GM23338 (cell line): ENCODE data around the gene VSIG10. TPM values are rescaled to one million over a fixed set of nuclear protein-coding genes. Genes with fewer than 3 reads are reported as not detected.

Source experiments
- ATAC-seq: fragments of 200-7000 bp; cut with Tn5 transposase; 3 replicates; pipeline ENCODE4 v1.9.1; 2020
- DNase-seq: peaks from one replicate; pipeline ENCODE4 v3.0.0-alpha.2; 2015; ENCODE audit warnings: low spot score
- H2AFZ ChIP-seq: fragments of 200-600 bp; sonication (generic); 2 replicates; pipeline ENCODE4 v1.8.0; 2016; ENCODE audit warnings: antibody characterized with exemption, mild to moderate bottlenecking, moderate library complexity
- H3F3A ChIP-seq: fragments of 200-600 bp; sonication (generic); replicated peaks from 2 replicates; pipeline ENCODE4 v1.8.0; 2017; ENCODE audit warnings: antibody characterized with exemption, mixed run types, low read depth
- H3K27ac ChIP-seq: fragments of 200-600 bp; sonication (generic); 2 replicates; pipeline ENCODE4 v1.6.1; 2016; ENCODE audit warnings: low read depth
- H3K27me3 ChIP-seq: fragments of 200-600 bp; sonication (generic); 2 replicates; pipeline ENCODE4 v1.8.0; 2016; ENCODE audit warnings: mild to moderate bottlenecking, mixed run types, moderate library complexity; ENCODE audit not compliant: insufficient read depth
- H3K36me3 ChIP-seq: fragments of 200-600 bp; sonication (generic); 2 replicates; pipeline ENCODE4 v1.8.0; 2016; ENCODE audit warnings: mild to moderate bottlenecking; ENCODE audit not compliant: insufficient read depth
- H3K4me1 ChIP-seq: fragments of 200-600 bp; sonication (generic); 2 replicates; pipeline ENCODE4 v1.8.0; 2016; ENCODE audit warnings: mild to moderate bottlenecking, moderate library complexity; ENCODE audit not compliant: insufficient read depth
- H3K4me2 ChIP-seq: fragments of 200-600 bp; sonication (generic); 2 replicates; pipeline ENCODE4 v1.7.1; 2017; ENCODE audit warnings: mixed run types
- H3K4me3 ChIP-seq: fragments of 200-600 bp; sonication (generic); 2 replicates; pipeline ENCODE4 v1.6.1; 2016; ENCODE audit warnings: mixed run types
- H3K79me2 ChIP-seq: fragments of 200-600 bp; sonication (generic); replicated peaks from 2 replicates; pipeline ENCODE4 v1.8.0; 2017; ENCODE audit warnings: mild to moderate bottlenecking; ENCODE audit not compliant: insufficient read depth
- H3K9me2 ChIP-seq: fragments of 200-600 bp; sonication (generic); 2 replicates; pipeline ENCODE4 v1.8.0; 2017; ENCODE audit not compliant: insufficient read depth
- H4K20me1 ChIP-seq: fragments of 200-600 bp; sonication (generic); replicated peaks from 2 replicates; pipeline ENCODE4 v1.8.0; 2017; ENCODE audit warnings: mild to moderate bottlenecking; ENCODE audit not compliant: insufficient read depth
- H3K27ac Mint-ChIP-seq: 2 replicates; pipeline ENCODE4 v1.8.0; 2020; ENCODE audit warnings: inconsistent platforms, mild to moderate bottlenecking, moderate library complexity, mixed read lengths
- H3K27me3 Mint-ChIP-seq: 3 replicates; pipeline ENCODE4 v1.8.0; 2022; ENCODE audit warnings: low read depth, mild to moderate bottlenecking, moderate library complexity, mixed read lengths, inconsistent platforms; ENCODE audit not compliant: insufficient read depth, poor library complexity
- H3K36me3 Mint-ChIP-seq: 3 replicates; pipeline ENCODE4 v1.8.0; 2021; ENCODE audit warnings: low read depth, mild to moderate bottlenecking, inconsistent platforms, moderate library complexity, mixed read lengths
- H3K4me1 Mint-ChIP-seq: 3 replicates; pipeline ENCODE4 v1.8.0; 2020; ENCODE audit warnings: mild to moderate bottlenecking, inconsistent platforms, mixed read lengths
- H3K4me3 Mint-ChIP-seq: 3 replicates; pipeline ENCODE4 v1.8.0; 2021; ENCODE audit warnings: moderate library complexity, mild to moderate bottlenecking, inconsistent platforms, mixed read lengths
- H3K9me3 Mint-ChIP-seq: 3 replicates; pipeline ENCODE4 v1.8.0; 2020; ENCODE audit warnings: moderate library complexity, mild to moderate bottlenecking, inconsistent platforms, mixed read lengths
- CREB1 ChIP-seq: fragments of 250-450 bp; sonication (Bioruptor Pico); IDR thresholded peaks from 2 replicates; pipeline ENCODE4 v1.5.0; 2020; ENCODE audit warnings: low read depth, mild to moderate bottlenecking, moderate library complexity
- EZH2 ChIP-seq: fragments of 200-600 bp; sonication (generic); IDR thresholded peaks from one replicate; pipeline ENCODE4 v1.8.0; 2017; ENCODE audit warnings: antibody characterized with exemption, mild to moderate bottlenecking, low read depth; ENCODE audit not compliant: unreplicated experiment
- EZH2phosphoT487 ChIP-seq: fragments of 200-600 bp; sonication (generic); IDR thresholded peaks from one replicate; pipeline ENCODE4 v1.8.1; 2018; ENCODE audit warnings: antibody characterized with exemption; ENCODE audit not compliant: unreplicated experiment
- JUNB ChIP-seq: IDR thresholded peaks from one replicate; pipeline ENCODE4 v1.6.1; 2016; ENCODE audit warnings: antibody characterized with exemption; ENCODE audit not compliant: unreplicated experiment
- NANOG ChIP-seq: IDR thresholded peaks from 2 replicates; pipeline ENCODE4 v1.6.1; 2016; ENCODE audit warnings: antibody characterized with exemption, borderline replicate concordance
- POLR2AphosphoS5 ChIP-seq: IDR thresholded peaks from 2 replicates; pipeline ENCODE4 v1.6.1; 2016; ENCODE audit warnings: antibody characterized with exemption, low read depth
- STAT1 ChIP-seq: IDR thresholded peaks from one replicate; pipeline ENCODE4 v1.6.1; 2016; ENCODE audit warnings: antibody characterized with exemption; ENCODE audit not compliant: unreplicated experiment
- ZNF114 ChIP-seq: fragments of 250-450 bp; sonication (Bioruptor Pico); IDR thresholded peaks from 2 replicates; pipeline ENCODE4 v1.5.0; 2020; ENCODE audit warnings: mild to moderate bottlenecking, moderate library complexity
- ZNF331 ChIP-seq: fragments of 250-450 bp; sonication (Bioruptor Pico); IDR thresholded peaks from 2 replicates; pipeline ENCODE4 v1.5.0; 2020; ENCODE audit warnings: low read depth, mild to moderate bottlenecking, moderate library complexity
- polyA plus RNA-seq: library from polyadenylated mRNA; unstranded; fragments of >200 nt; fragmentation: Nextera tagmentation; extraction: Ambion mirVana; gene quantifications from 2 replicates; pipeline ENCODE4 v1.2.1, GENCODE V29; 2016
- total RNA-seq: library from RNA; depleted of rRNA; stranded (reverse); fragments of >200 nt; shearing (Covaris generic); gene quantifications from 2 replicates; pipeline ENCODE4 v1.2.3, GENCODE V29; 2014
- TF ChIP-seq, protein P1 (sequence below): IDR thresholded peaks from 2 replicates; pipeline ENCODE4 v1.6.1; 2016; ENCODE audit warnings: antibody characterized with exemption
- TF ChIP-seq, protein P2 (sequence below), 2 experiments: fragments of 200-600 bp in 1 of 2; sonication (generic) in 1 of 2; conservative IDR thresholded peaks; 2 replicates each; pipeline versions ENCODE4 v1.5.1 to v1.6.1; 2016 to 2017; ENCODE audit warnings: antibody characterized with exemption in 2 of 2, low read depth in 2 of 2, mild to moderate bottlenecking in 2 of 2, moderate library complexity in 1 of 2
- TF ChIP-seq, protein P3 (sequence below): IDR thresholded peaks from one replicate; pipeline ENCODE4 v1.6.1; 2018; ENCODE audit warnings: antibody characterized with exemption; ENCODE audit not compliant: unreplicated experiment

The VSIG10 gene
- total and polyA plus RNA-seq, 2 experiments from 2014 or later, result 52.1 to 98.5 TPM

DNA sequence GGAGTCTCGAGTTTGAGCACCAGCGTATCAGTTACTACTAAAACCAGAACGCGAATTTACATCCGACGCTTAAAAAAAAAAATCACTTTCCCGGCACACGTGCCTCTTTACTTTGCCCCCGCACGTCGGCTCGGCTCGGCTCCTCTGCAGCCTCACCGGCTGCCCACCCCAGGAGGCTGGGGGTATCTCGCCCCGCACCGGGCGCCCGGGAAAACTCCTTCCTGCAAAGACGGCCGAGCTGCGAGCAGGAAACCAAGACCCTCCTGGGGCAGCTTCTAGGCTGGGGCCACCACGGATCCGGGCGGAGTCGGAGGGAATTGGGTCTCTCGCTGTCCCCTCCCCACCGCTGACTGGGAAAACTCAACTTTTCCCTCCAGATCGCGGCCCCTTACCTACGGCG, 610 bp downstream of the VSIG10 start (continued):
- TF ChIP-seq, protein P1, sequence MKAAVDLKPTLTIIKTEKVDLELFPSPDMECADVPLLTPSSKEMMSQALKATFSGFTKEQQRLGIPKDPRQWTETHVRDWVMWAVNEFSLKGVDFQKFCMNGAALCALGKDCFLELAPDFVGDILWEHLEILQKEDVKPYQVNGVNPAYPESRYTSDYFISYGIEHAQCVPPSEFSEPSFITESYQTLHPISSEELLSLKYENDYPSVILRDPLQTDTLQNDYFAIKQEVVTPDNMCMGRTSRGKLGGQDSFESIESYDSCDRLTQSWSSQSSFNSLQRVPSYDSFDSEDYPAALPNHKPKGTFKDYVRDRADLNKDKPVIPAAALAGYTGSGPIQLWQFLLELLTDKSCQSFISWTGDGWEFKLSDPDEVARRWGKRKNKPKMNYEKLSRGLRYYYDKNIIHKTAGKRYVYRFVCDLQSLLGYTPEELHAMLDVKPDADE, result no peak
- TF ChIP-seq NANOG (no peak), EZH2 (no peak), POLR2AphosphoS5 (no peak), EZH2phosphoT487 (no peak), ZNF114 (CRISPR knock-in tag) (no peak), STAT1 (no peak), CREB1 (CRISPR knock-in tag) (no peak)
- TF ChIP-seq, protein P2, sequence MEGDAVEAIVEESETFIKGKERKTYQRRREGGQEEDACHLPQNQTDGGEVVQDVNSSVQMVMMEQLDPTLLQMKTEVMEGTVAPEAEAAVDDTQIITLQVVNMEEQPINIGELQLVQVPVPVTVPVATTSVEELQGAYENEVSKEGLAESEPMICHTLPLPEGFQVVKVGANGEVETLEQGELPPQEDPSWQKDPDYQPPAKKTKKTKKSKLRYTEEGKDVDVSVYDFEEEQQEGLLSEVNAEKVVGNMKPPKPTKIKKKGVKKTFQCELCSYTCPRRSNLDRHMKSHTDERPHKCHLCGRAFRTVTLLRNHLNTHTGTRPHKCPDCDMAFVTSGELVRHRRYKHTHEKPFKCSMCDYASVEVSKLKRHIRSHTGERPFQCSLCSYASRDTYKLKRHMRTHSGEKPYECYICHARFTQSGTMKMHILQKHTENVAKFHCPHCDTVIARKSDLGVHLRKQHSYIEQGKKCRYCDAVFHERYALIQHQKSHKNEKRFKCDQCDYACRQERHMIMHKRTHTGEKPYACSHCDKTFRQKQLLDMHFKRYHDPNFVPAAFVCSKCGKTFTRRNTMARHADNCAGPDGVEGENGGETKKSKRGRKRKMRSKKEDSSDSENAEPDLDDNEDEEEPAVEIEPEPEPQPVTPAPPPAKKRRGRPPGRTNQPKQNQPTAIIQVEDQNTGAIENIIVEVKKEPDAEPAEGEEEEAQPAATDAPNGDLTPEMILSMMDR (conservative IDR thresholded peaks at IDR 0.05; ENCODE audit: low read depth in 2 of 2), result no peak
- TF ChIP-seq, protein P3, sequence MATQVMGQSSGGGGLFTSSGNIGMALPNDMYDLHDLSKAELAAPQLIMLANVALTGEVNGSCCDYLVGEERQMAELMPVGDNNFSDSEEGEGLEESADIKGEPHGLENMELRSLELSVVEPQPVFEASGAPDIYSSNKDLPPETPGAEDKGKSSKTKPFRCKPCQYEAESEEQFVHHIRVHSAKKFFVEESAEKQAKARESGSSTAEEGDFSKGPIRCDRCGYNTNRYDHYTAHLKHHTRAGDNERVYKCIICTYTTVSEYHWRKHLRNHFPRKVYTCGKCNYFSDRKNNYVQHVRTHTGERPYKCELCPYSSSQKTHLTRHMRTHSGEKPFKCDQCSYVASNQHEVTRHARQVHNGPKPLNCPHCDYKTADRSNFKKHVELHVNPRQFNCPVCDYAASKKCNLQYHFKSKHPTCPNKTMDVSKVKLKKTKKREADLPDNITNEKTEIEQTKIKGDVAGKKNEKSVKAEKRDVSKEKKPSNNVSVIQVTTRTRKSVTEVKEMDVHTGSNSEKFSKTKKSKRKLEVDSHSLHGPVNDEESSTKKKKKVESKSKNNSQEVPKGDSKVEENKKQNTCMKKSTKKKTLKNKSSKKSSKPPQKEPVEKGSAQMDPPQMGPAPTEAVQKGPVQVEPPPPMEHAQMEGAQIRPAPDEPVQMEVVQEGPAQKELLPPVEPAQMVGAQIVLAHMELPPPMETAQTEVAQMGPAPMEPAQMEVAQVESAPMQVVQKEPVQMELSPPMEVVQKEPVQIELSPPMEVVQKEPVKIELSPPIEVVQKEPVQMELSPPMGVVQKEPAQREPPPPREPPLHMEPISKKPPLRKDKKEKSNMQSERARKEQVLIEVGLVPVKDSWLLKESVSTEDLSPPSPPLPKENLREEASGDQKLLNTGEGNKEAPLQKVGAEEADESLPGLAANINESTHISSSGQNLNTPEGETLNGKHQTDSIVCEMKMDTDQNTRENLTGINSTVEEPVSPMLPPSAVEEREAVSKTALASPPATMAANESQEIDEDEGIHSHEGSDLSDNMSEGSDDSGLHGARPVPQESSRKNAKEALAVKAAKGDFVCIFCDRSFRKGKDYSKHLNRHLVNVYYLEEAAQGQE, result no peak

DNA sequence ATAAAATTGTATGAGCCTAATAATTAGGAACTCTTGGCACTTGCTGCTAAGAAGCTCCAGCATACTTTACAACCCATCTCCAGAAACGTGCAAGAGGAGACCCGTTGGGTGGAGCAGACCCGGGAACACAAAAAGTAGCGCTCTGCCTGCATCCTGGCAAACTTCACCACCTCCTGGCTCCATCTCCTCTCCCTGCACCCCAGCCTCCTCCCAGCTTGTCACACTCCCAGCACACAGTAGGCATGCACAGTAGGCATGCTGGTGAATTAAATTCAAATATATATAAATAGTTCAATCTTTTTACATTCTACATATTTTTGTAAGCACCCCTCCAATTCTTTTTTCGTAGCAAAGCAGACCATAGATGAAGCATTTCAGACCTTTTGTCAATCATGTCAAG, 1.2 kb downstream of the VSIG10 start:
- ATAC-seq, result peak; percentile 4; the same call in 2 of the 3 replicates
- Histone ChIP-seq H4K20me1 (no peaks in the 10 kb centered on the region; the same call in none of the 2 replicates), H2AFZ (no peak overlapping the region), H3K27me3 (no peaks in the 10 kb centered on the region), H3K36me3 (peaks cover 15% of the 10 kb centered on the region), H3K4me1 (peaks cover 36% of the 10 kb centered on the region), H3K27ac (peak overlapping the region; percentile 95), H3K4me2 (peak overlapping the region; percentile 98), H3K9me2 (no peaks in the 10 kb centered on the region), H3K79me2 (peaks cover 70% of the 10 kb centered on the region), H3K4me3 (peak overlapping the region; percentile 93), H3F3A (peaks cover 14% of the 10 kb centered on the region)
- H3K27ac Mint-ChIP-seq, result peak overlapping the region; percentile 92; the same call in 1 of the 2 replicates
- H3K27me3 Mint-ChIP-seq, result no peaks in the 10 kb centered on the region
- peak; percentile 35 for DNase-seq
- peak overlapping the region; percentile 96 for H3K4me3 Mint-ChIP-seq
- TF ChIP-seq, protein P2 (conservative IDR thresholded peaks at IDR 0.05; ENCODE audit: low read depth in 2 of 2), result no peak
- TF ChIP-seq, protein P3, result no peak
- TF ChIP-seq EZH2 (no peak), ZNF114 (CRISPR knock-in tag) (no peak), ZNF331 (no peak), JUNB (no peak), CREB1 (CRISPR knock-in tag) (no peak)
- H3K9me3 Mint-ChIP-seq, result no peaks in the 10 kb centered on the region; the same call in 2 of the 3 replicates
- peaks cover 23% of the 10 kb centered on the region for H3K4me1 Mint-ChIP-seq
- peaks cover 26% of the 10 kb centered on the region for H3K36me3 Mint-ChIP-seq
